Activated CD4-positive, alpha-beta memory T cell treated with anti-CD3 and anti-CD28 coated beads for 36 hours (primary cell): ENCODE results near the gene SERTAD3. TPM values are rescaled to one million over a fixed set of nuclear protein-coding genes. Genes with fewer than 3 reads are reported as not detected.
"Not testable (repeated sequence)": the region's sequence is repeated elsewhere in the genome, so short reads cannot be mapped to it uniquely, and the experiment has no call there.

Source experiments
- CTCF ChIA-PET: fragments of 350-600 bp; sonication (Branson Sonifier 250); formaldehyde crosslinking; loops from one replicate; lab custom pipeline; 2021; ENCODE audit warnings: antibody characterized with exemption, inconsistent platforms; lab: Charles Lee
- POLR2A ChIA-PET: fragments of 350-600 bp; sonication (Branson Sonifier 250); formaldehyde crosslinking; loops from one replicate; lab custom pipeline; 2021; ENCODE audit warnings: antibody characterized with exemption; lab: Charles Lee
- DNase-seq: peaks from one replicate; pipeline ENCODE4 v3.0.0-alpha.2; 2020
- H3K27ac Mint-ChIP-seq: one replicate; pipeline ENCODE4 v1.8.0; 2021; ENCODE audit warnings: mixed read lengths
- H3K27me3 Mint-ChIP-seq: one replicate; pipeline ENCODE4 v1.8.0; 2021; ENCODE audit warnings: mixed read lengths
- H3K36me3 Mint-ChIP-seq: one replicate; pipeline ENCODE4 v1.8.0; 2021; ENCODE audit warnings: mixed read lengths
- H3K4me1 Mint-ChIP-seq: one replicate; pipeline ENCODE4 v1.8.0; 2021; ENCODE audit warnings: low read depth, mixed read lengths
- H3K4me3 Mint-ChIP-seq: one replicate; pipeline ENCODE4 v1.8.0; 2021; ENCODE audit warnings: mild to moderate bottlenecking, mixed read lengths
- H3K9me3 Mint-ChIP-seq: one replicate; pipeline ENCODE4 v1.8.0; 2021; ENCODE audit warnings: mixed read lengths
- intact Hi-C: fragments of 100-400 bp; cut with micrococcal nuclease; formaldehyde crosslinking; loops from one replicate; pipeline ENCODE4 v1.15.1; 2023
- total RNA-seq, 2 experiments: library from RNA; stranded (reverse); gene quantifications; one replicate each; pipeline ENCODE4 v1.2.3, GENCODE V29; 2021

SERTAD3 gene
- total RNA-seq, 2 experiments from 2014 or later, result 12.1 to 13.1 TPM

DNA sequence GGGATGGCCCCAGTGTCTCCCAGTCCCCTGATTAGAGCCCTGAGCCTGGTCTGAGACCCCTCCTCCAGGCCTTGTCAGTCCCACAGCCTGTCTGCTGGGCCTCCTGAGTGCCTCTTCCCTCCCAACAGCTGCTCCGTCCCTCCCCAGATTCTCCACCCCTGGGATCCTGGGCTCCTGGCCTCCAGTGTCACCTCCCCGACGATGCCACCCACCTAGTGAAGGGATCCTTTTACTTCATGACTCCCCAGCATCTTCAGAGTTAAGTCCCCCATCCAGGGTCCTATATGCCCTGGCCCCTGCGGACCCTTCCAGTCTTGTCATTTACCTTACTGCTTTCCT is 26.5 kb downstream of the SERTAD3 start:
- ChIA-PET CTCF (interaction anchor here (0.6 to 1.3 kb wide), 2 partner anchors 82 to 217 kb away, joined by 3 read pairs; no protein-coding TSS in a partner anchor), POLR2A (no interaction called here)
- peaks cover 5% of the 10 kb centered on the region for H3K36me3 Mint-ChIP-seq
- H3K4me1 Mint-ChIP-seq, result peaks cover 17% of the 10 kb centered on the region
- no peak overlapping the region for H3K27ac Mint-ChIP-seq
- H3K4me3 Mint-ChIP-seq, result no peak overlapping the region
- peaks cover 3% of the 10 kb centered on the region for H3K27me3 Mint-ChIP-seq
- H3K9me3 Mint-ChIP-seq, result no peaks in the 10 kb centered on the region
- DNase-seq, result no peak
- intact Hi-C loops, result no loop called here

DNA sequence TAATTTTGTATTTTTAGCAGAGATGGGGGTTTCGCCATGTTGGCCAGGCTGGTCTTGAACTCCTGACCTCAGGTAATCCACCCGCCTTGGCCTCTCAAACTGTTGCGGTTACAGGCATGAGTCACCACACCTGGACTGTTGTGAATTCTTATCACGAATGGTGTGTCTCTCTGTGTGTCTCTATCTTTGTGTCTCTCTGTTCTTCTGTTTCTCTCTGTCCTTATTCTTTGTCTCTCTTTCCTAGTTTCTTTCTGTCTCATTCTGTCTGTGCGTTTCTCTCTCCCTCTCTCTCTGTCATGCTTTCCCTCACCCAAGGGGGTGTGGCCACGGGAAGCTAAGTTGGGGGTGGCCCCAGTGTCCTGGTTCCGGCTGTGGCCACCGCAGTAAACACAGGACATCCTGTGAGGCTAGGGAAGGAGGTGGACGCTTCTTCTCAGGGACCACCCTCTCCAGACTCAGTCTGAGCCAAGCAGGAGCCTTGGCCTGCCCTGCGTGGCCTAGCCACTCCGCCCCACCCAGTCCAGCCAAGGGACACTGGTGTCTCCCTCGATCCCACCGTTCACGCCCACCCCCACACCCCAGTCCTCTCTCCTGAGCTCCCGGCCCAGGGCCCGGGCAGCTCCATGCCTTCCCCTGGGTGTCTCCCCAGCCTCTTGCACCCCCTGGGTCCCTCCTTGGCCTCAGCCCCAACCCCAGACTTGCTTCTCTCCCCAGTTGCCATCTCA is 27.1 kb downstream of the SERTAD3 start:
- DNase-seq, result peak; percentile 40
- intact Hi-C loops, result no loop called here
- Mint-ChIP-seq H3K27ac (peak overlapping the region; percentile 44), H3K4me1 (peaks cover 11% of the 10 kb centered on the region), H3K36me3 (no peaks in the 10 kb centered on the region), H3K9me3 (no peaks in the 10 kb centered on the region), H3K4me3 (no peak overlapping the region), H3K27me3 (peaks cover 3% of the 10 kb centered on the region)
- ChIA-PET CTCF (interaction anchor here (0.6 to 1.3 kb wide), 2 partner anchors 82 to 218 kb away, joined by 3 read pairs; no protein-coding TSS in a partner anchor), POLR2A (no interaction called here)

DNA sequence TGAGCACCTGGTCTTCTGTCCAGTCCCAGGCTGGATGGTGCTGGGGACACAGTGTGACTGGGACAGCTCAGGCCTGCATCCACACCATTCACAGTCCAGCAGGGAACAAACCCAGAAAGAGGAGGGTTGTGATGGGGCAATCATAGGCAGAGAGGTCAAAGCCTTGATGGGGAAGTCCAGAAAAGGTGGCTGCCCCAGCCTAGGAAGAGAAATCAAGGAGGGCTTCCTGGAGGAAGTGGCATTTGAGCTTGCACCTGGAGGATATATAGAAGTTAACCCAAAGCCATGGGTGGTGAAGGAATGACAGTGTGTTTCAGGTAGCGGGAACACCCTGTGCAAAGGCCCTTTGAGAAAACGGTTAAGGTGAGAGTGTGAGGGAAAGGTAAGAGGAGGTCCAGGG is 28.4 kb downstream of the SERTAD3 start:
- ChIA-PET POLR2A (no interaction called here), CTCF (interaction anchor here (0.6 kb wide), 1 partner anchor 41 kb away, joined by 3 read pairs; no protein-coding TSS in a partner anchor)
- DNase-seq, result no peak
- intact Hi-C loops, result no loop called here
- H3K36me3 Mint-ChIP-seq, result no peaks in the 10 kb centered on the region
- peaks cover 3% of the 10 kb centered on the region for H3K27me3 Mint-ChIP-seq
- no peak overlapping the region for H3K27ac Mint-ChIP-seq
- H3K9me3 Mint-ChIP-seq, result no peaks in the 10 kb centered on the region
- H3K4me3 Mint-ChIP-seq, result no peak overlapping the region
- peaks cover 8% of the 10 kb centered on the region for H3K4me1 Mint-ChIP-seq

DNA sequence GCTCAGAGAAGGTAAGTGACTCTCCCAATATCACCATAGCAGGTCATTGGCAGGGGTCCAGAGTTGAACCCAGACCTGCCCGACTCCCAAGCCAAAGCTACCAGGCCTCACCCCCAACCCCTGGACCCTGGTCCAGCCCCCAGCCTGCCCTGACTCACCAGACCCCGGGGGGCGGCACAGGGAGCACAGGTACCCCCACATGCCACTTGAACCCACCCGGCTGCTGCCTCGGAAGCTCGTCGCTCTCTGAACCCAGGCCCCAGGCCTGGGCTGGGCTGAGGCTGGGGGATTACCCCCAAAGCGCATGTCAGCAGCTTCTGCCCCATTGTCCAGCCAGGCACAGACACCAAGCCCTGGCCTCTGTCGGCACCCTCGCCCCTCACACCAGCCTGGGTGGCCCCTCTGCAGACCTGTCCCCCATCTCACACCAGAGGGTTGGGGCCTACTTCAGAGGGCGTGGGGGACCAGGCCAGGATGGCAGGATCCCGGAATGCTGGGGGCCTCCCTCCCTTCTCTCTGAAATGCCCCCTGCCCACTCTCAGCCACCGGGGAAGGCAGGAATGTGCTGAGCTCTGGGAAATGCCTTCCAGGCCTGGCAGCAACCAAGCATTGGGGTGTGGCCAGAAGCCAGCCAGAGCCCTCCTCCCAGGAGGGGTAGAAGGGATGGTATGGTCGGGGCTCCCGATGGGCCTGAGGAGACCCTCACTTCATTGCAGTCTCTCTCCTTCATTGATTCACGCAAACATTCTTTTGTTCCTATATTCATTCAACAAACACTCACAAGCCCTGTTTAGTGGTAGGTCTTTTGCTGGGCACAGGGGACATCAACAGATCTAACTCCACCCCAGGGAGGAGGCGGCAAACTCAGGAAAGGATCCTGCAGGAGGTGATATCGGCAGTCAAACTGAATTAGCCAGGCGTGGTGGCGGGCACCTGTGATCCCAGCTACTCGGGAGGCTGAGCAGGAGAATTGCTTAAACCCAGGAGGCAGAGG is 29.3 kb downstream of the SERTAD3 start:
- ChIA-PET CTCF (no interaction called here), POLR2A (no interaction called here)
- no peaks in the 10 kb centered on the region for H3K36me3 Mint-ChIP-seq
- intact Hi-C loops, result no loop called here
- peaks cover 6% of the 10 kb centered on the region for H3K4me1 Mint-ChIP-seq
- no peak overlapping the region for H3K4me3 Mint-ChIP-seq
- H3K9me3 Mint-ChIP-seq, result no peaks in the 10 kb centered on the region
- no peak overlapping the region for H3K27ac Mint-ChIP-seq
- DNase-seq, result no peak
- peaks cover 3% of the 10 kb centered on the region for H3K27me3 Mint-ChIP-seq

DNA sequence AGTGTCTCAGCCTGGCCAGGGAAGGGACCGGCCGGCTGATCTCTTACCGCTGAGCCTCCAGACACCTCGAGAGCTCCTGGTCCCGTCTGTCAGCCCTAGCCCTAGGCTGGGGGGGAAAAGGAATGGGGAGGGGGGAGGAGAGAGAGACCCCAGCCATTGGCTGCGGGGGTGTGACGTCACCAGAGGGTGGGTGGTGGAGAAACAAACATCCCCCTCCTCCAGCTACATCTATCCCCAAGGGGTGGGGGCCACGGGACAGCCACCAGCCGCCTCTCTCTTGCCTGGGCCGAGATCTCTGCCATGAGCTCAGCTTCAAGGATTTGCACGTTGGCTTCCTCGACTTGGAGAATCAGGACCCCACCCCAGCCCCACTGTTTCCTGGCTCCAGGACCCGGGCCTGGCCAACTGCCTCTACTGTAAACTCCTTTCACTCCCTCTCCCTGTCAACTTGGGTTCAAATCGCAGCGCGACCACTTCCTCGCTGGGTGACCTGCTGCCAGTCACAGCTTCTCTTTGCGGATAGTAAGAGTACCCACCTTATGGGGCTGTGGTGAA is 30.8 kb downstream of the SERTAD3 start, which contains the start of gene PRX:
Gene PRX (minus strand): TSS at position 88 of the 555 bp plus-strand sequence. CDS start 5,446 bp downstream, outside the sequence.
- Mint-ChIP-seq H3K4me1 (peaks cover 6% of the 10 kb centered on the region), H3K4me3 (no peak within 1 kb of the TSS), H3K27ac (no peak within 1 kb of the TSS), H3K36me3 (no peaks in the 10 kb centered on the region), H3K9me3 (no peaks in the 10 kb centered on the region), H3K27me3 (peaks cover 3% of the 10 kb centered on the region)
- intact Hi-C loops, result no loop called here
- no peak for DNase-seq
- POLR2A ChIA-PET, result interaction anchor here (1.4 kb wide), 1 partner anchor 9 kb away, joined by 3 read pairs; no protein-coding TSS in a partner anchor
- CTCF ChIA-PET, result interaction anchor here (0.6 to 1.0 kb wide), 2 partner anchors 51 to 173 kb away, joined by 3 to 4 read pairs; no protein-coding TSS in a partner anchor

DNA sequence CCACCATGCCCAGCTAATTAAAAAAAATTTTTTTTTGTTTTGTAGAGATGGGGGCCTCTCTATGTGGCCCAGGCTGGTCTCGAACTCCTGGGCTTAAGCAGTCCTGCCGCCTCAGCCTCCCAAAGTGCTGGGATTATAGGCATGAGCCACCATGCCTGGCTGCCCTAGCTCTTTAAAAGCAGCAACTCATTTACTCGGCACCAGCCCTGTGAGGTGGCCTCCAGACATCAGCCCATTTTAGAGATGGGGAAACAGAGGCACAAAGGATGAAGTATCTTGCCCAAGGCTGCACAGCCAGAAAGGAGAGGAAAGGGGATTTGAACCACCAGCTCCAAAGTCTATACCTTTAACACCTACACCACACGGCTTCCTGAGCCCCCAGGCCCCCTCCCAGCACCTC is 31.3 kb downstream of the SERTAD3 start:
- Mint-ChIP-seq H3K4me1 (peaks cover 10% of the 10 kb centered on the region), H3K4me3 (no peak overlapping the region), H3K36me3 (no peaks in the 10 kb centered on the region), H3K9me3 (no peaks in the 10 kb centered on the region), H3K27me3 (peaks cover 3% of the 10 kb centered on the region), H3K27ac (no peak overlapping the region)
- ChIA-PET POLR2A (interaction anchor here (1.4 kb wide), 1 partner anchor 9 kb away, joined by 3 read pairs; no protein-coding TSS in a partner anchor), CTCF (interaction anchor here (0.6 to 2.8 kb wide), 3 partner anchors 7 to 174 kb away, joined by 3 to 13 read pairs (median 4); no protein-coding TSS in a partner anchor)
- intact Hi-C loops, result no loop called here
- no peak for DNase-seq

DNA sequence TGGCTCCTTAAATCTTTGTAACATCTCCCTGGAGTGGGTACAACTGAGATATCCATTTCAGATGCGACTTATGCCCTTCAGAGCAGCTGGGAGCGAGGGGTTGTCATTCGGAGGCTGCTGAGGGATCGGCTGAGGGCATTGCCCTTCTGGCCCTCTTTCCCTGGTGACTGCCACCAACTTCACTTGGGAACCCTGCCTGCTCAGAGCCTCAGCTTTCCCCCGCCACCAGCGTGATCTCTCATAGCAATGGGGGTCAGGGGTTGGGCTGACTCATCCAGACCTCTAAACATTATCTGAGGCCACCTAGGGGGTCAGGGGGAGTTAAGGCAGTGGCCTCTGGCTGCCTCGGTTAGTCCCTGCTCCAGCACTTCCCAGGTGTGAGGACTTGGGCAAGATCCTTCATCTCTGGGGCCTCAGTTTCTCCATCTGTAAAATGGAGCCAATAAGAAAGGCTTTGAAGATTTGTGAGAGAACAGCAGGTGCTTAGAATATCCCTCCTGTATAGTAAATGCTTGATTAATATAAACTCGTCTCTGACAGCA is 32.1 kb downstream of the SERTAD3 start:
- H3K27ac Mint-ChIP-seq, result no peak overlapping the region
- ChIA-PET CTCF (interaction anchor here (1.0 to 2.8 kb wide), 2 partner anchors 8 to 52 kb away, joined by 4 to 13 read pairs; no protein-coding TSS in a partner anchor), POLR2A (no interaction called here)
- no peaks in the 10 kb centered on the region for H3K36me3 Mint-ChIP-seq
- no peak for DNase-seq
- H3K9me3 Mint-ChIP-seq, result no peaks in the 10 kb centered on the region
- H3K27me3 Mint-ChIP-seq, result peaks cover 3% of the 10 kb centered on the region
- intact Hi-C loops, result no loop called here
- H3K4me1 Mint-ChIP-seq, result peaks cover 10% of the 10 kb centered on the region
- no peak overlapping the region for H3K4me3 Mint-ChIP-seq

DNA sequence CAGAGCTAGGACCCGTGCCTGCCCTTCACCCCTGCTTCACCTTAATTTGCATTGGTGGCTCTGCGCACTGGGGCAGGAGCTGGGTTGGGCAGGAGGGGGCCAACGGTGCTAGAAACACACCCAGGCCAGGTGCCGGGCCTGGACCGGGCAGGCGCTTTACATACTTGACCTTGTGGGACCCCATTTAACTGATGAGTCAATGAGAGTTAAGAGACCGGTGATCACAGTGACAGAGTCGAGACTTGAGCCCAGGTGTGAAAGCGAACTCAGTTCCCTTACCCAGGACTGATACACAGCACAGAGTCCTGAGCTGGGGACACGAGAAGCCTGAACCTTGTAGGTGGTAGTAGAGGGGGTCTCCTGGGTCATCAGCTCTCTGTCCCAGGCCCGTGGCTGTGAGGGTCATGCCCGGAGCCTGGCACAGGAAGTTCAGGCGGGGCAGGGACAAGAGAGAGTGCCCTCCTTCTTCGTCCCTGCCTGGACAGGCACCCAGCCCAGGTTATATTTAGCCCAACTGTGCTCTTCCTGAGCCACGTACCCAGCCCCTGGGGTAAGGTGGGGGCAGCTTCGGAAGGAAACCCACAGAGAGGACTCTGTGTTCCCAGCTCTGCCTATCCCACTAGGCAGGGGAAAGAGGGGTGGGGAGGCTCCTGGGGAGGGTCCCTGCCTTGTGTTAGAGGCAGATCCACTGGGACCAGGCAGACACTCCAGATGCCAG is 32.9 kb downstream of the SERTAD3 start:
- intact Hi-C loops, result no loop called here
- no peaks in the 10 kb centered on the region for H3K9me3 Mint-ChIP-seq
- CTCF ChIA-PET, result interaction anchor here (1.4 to 2.8 kb wide), 2 partner anchors 9 to 106 kb away, joined by 6 to 13 read pairs; no protein-coding TSS in a partner anchor
- peaks cover 3% of the 10 kb centered on the region for H3K27me3 Mint-ChIP-seq
- no peak for DNase-seq
- no peaks in the 10 kb centered on the region for H3K36me3 Mint-ChIP-seq
- POLR2A ChIA-PET, result interaction anchor here (0.5 kb wide), 1 partner anchor 16 kb away, joined by 3 read pairs; no protein-coding TSS in a partner anchor
- peaks cover 7% of the 10 kb centered on the region for H3K4me1 Mint-ChIP-seq
- no peak overlapping the region for H3K4me3 Mint-ChIP-seq
- H3K27ac Mint-ChIP-seq, result no peak overlapping the region

DNA sequence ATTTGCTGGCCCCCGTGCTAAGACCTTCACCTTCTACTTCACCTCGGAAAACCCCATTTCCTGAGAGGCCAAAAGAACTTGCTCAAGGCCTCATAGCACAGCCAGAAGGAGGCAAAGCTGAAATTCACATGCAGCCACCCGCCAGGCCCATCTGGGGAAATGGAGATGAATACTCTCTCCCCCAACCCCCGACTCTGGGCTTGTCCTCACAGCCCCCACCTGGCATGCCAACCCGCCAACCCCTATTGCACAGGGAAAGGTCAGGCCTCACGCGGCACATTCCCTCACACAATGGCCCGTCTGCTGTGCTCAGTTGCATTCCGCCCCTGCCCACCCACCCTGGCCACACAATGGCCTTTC is 34.1 kb downstream of the SERTAD3 start:
- peaks cover 3% of the 10 kb centered on the region for H3K27me3 Mint-ChIP-seq
- intact Hi-C loops, result no loop called here
- H3K27ac Mint-ChIP-seq, result no peak overlapping the region
- H3K36me3 Mint-ChIP-seq, result no peaks in the 10 kb centered on the region
- peaks cover 7% of the 10 kb centered on the region for H3K4me1 Mint-ChIP-seq
- POLR2A ChIA-PET, result no interaction called here
- DNase-seq, result no peak
- no peaks in the 10 kb centered on the region for H3K9me3 Mint-ChIP-seq
- no peak overlapping the region for H3K4me3 Mint-ChIP-seq
- CTCF ChIA-PET, result interaction anchor here (1.4 to 2.8 kb wide), 2 partner anchors 10 to 105 kb away, joined by 6 to 13 read pairs; no protein-coding TSS in a partner anchor

DNA sequence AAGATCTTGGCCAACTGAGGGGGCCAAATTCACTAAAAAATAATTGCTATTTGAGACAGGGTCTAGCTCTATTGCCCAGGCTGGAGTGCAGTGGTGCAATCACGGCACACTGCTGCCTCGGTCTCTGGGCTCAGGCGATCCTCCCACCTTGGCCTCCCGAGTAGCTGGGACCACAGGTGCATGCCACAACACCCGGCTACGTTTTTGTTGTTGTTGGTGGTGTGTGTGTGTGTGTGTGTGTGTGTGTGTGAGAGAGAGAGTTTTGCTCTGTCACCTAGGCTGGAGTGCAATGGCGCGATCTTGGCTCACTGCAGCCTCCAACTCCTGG is 35.6 kb downstream of the SERTAD3 start:
- H3K4me1 Mint-ChIP-seq, POLR2A ChIA-PET, H3K4me3 Mint-ChIP-seq, H3K27ac Mint-ChIP-seq, H3K27me3 Mint-ChIP-seq, DNase-seq, H3K36me3 Mint-ChIP-seq, H3K9me3 Mint-ChIP-seq: not testable (repeated sequence)
- CTCF ChIA-PET, result interaction anchor here (2.4 kb wide), 1 partner anchor 12 kb away, joined by 11 read pairs; no protein-coding TSS in a partner anchor
- intact Hi-C loops, result loop anchor here (10.0 kb wide), 1 partner anchor 56 kb away; the partner anchor contains the start of genes BLVRB and SPTBN4
